Measurements from ENCODE around the gene ADCY5.

- TF ChIP-seq CTCF (conservative IDR thresholded peaks at IDR 0.05): no peak
- TF ChIP-seq ZFX (IDR thresholded peaks at IDR 0.05): no peak
Observed at GRCh38 chr3:123370819-123371218, 78.1 kb downstream of the ADCY5 start.
